Measurements from ENCODE around the gene CGN.

The CGN gene

DNA sequence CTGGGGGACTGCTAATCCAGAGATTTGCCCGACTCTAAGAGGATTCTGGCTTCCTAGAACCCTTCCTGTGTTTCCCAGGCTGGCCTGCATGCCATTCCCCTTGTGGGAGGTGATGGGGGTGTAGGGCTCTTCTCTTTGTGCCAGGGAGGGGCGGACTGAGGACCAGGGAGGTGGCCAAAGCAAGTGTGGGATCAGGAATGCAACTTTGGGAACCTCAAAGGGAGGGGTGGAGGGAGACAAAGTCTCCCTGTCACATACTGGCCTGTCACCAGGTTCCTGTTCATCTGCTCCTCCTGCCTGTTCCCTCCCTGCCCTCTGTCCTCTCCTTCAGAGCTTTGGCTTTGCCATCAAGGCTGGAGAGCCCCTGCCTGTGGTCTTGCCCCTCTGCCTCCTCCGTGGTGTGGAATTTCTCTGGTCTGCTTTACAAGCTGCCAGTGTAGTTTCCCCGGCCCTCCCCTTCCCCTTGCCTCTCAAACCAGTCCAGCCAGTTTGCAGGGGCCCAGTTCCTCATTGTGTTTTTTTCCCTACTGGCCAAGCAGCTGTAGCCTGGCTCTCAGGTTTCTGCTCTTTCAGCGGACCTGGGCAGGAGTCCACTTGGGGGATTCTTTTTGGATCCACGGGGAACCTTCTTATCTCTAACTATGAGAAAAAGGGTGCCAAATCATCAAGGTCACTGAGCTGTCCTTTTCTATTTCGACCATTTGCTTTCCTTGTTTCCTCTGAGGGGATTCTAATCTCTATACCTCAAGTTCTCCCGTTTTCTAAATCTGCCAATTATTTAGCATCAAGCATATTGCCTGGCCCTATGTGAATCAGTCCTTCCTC lies 1.8 kb downstream of the CGN start:
- TF ChIP-seq, protein P1, sequence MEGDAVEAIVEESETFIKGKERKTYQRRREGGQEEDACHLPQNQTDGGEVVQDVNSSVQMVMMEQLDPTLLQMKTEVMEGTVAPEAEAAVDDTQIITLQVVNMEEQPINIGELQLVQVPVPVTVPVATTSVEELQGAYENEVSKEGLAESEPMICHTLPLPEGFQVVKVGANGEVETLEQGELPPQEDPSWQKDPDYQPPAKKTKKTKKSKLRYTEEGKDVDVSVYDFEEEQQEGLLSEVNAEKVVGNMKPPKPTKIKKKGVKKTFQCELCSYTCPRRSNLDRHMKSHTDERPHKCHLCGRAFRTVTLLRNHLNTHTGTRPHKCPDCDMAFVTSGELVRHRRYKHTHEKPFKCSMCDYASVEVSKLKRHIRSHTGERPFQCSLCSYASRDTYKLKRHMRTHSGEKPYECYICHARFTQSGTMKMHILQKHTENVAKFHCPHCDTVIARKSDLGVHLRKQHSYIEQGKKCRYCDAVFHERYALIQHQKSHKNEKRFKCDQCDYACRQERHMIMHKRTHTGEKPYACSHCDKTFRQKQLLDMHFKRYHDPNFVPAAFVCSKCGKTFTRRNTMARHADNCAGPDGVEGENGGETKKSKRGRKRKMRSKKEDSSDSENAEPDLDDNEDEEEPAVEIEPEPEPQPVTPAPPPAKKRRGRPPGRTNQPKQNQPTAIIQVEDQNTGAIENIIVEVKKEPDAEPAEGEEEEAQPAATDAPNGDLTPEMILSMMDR (IDR thresholded peaks at IDR 0.05; ENCODE audit: borderline replicate concordance, insufficient read depth, low read depth, low read length) = no peak
- no peak overlapping the region for H3K4me3 ChIP-seq (ENCODE audit: low read depth, low read length)

DNA sequence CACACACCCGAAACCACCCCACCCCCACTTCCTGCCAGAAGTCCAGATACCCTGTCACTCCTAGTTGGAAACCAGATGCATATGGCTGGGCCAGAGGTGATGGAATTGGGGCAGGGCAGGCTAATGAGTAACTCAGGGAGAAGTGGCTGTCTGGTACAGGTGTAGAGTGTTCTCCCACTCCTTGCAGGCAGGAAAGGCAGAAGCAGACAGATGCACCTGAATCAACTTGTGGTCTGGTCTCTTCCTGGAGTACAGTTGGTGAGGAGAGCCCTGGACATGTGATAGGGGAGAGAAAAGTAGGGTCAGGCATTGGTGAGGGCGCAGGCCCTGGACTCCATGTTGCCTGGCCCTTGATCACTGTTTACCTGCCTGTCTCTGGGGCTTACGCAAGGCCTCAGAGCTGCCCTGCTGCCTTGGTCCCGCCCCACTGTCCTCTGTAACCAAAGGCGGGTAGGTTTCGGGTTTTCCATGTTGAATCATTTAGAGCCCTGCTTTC lies 2.5 kb downstream of the CGN start:
- TF ChIP-seq, protein P1 (IDR thresholded peaks at IDR 0.05; ENCODE audit: borderline replicate concordance, insufficient read depth, low read depth, low read length) = no peak
- no peak overlapping the region for H3K4me3 ChIP-seq (ENCODE audit: low read depth, low read length)

DNA sequence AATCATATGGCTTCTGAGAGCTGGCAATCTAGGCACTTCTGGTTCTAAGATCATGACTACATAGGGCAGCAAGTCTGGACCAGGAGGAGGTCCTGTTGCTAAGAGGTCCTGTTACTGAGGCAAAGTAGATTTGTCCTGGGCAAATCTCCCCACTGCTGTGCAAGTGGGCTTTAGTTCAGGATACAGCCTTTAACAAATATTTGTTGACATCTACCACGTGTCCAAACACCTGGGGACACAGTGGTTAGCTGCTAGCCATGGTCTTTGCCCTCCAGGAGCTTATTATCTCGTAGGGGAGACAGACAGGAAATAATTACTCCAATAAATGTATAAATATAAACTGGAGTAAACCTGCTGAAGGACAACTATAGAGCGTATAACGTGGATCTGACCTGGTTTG lies 3.2 kb downstream of the CGN start:
- H3K4me3 ChIP-seq (ENCODE audit: low read depth, low read length) = no peak overlapping the region
- TF ChIP-seq, protein P1 (IDR thresholded peaks at IDR 0.05; ENCODE audit: borderline replicate concordance, insufficient read depth, low read depth, low read length) = no peak

DNA sequence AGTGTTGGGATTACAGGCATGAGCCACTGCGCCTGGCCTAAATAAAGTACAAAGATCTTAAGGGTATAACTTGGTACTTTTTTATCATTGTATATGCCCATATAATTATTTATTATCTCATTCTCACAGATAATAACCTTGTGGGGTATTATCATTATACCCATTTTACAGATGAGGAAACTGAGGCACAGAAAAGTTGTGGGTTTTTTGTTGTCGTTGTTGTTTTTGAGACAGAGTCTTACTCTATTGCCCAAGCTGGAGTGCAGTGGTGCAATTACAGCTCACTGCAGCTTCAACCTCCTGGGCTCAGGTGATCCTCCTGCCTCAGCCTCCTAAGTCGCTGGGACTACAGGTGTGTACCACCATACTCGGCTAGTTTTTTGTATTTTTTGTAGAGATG lies 4.1 kb downstream of the CGN start:
- no peak overlapping the region for H3K4me3 ChIP-seq (ENCODE audit: low read depth, low read length)
- TF ChIP-seq, protein P1 (IDR thresholded peaks at IDR 0.05; ENCODE audit: borderline replicate concordance, insufficient read depth, low read depth, low read length) = no peak

DNA sequence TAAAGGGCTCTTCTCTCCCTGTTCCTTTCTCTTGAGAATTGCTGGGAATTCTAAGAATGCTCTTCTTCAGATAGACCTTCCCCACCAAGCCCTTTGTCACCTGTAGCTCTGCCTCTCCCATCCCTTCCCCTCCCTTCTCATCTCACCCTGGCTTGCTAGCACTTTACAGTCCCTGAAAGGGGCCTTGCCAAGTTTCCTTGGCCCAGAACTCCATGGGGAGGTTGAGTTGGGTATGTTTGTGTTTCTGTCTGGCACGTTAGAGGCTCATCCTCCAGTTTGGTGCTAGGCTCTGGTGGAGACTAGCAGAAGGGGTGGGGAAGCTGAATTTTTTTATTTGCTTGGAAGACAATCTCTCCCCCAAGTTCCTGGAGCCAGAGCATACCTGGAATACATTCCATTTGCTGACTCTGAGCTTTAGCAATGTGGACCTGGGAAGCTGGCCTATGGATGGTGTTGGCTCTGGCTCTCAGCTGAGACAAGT lies 4.9 kb downstream of the CGN start:
- no peak overlapping the region for H3K4me3 ChIP-seq (ENCODE audit: low read depth, low read length)
- TF ChIP-seq, protein P1 (IDR thresholded peaks at IDR 0.05; ENCODE audit: borderline replicate concordance, insufficient read depth, low read depth, low read length) = no peak

DNA sequence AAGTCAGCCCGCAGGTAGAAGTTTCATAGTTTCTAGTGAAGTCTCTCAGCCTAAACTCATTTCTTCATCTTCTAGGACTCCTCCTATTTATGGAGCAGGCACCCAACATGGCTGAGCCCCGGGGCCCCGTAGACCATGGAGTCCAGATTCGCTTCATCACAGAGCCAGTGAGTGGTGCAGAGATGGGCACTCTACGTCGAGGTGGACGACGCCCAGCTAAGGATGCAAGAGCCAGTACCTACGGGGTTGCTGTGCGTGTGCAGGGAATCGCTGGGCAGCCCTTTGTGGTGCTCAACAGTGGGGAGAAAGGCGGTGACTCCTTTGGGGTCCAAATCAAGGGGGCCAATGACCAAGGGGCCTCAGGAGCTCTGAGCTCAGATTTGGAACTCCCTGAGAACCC lies 7.2 kb downstream of the CGN start:
- TF ChIP-seq, protein P1 (IDR thresholded peaks at IDR 0.05; ENCODE audit: borderline replicate concordance, insufficient read depth, low read depth, low read length) = no peak
- no peak overlapping the region for H3K4me3 ChIP-seq (ENCODE audit: low read depth, low read length)

DNA sequence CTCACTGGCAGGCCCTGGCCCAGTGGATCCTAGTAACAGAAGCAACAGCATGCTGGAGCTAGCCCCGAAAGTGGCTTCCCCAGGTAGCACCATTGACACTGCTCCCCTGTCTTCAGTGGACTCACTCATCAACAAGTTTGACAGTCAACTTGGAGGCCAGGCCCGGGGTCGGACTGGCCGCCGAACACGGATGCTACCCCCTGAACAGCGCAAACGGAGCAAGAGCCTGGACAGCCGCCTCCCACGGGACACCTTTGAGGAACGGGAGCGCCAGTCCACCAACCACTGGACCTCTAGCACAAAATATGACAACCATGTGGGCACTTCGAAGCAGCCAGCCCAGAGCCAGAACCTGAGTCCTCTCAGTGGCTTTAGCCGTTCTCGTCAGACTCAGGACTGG lies 7.7 kb downstream of the CGN start:
- no peak overlapping the region for H3K4me3 ChIP-seq (ENCODE audit: low read depth, low read length)
- TF ChIP-seq, protein P1 (IDR thresholded peaks at IDR 0.05; ENCODE audit: borderline replicate concordance, insufficient read depth, low read depth, low read length) = no peak

Measured in GM12875 (cell line).